Lower lobe of right lung (tissue), 2 donors: Measurements from ENCODE around the gene LY6G5C. TPM values are rescaled to one million over a fixed set of nuclear protein-coding genes. Genes with fewer than 3 reads are reported as not detected.

Experiments used
- ATAC-seq, 2 donors: fragments of 200-7000 bp; cut with Tn5 transposase; one replicate each; pipeline ENCODE4 v1.9.1; 2020 to 2022; ENCODE audit warnings: mild to moderate bottlenecking in 2 of 2, moderate library complexity in 2 of 2
- DNase-seq: peaks from one replicate; pipeline ENCODE4 v3.0.0-alpha.2; 2020
- H3K27ac ChIP-seq: fragments of 200-600 bp; one replicate; pipeline ENCODE4 v1.8.0; 2022
- H3K27me3 ChIP-seq: fragments of 200-600 bp; one replicate; pipeline ENCODE4 v1.8.0; 2022; ENCODE audit warnings: low read depth
- H3K36me3 ChIP-seq: fragments of 200-600 bp; one replicate; pipeline ENCODE4 v1.8.0; 2022; ENCODE audit warnings: mild to moderate bottlenecking
- H3K4me1 ChIP-seq: fragments of 200-600 bp; one replicate; pipeline ENCODE4 v1.8.0; 2022
- H3K4me3 ChIP-seq: fragments of 200-600 bp; one replicate; pipeline ENCODE4 v1.8.0; 2022; ENCODE audit warnings: mild to moderate bottlenecking
- H3K9me3 ChIP-seq: fragments of 200-600 bp; one replicate; pipeline ENCODE4 v1.8.0; 2022
- intact Hi-C: fragments of 100-400 bp; cut with DNase I; formaldehyde crosslinking; loops from one replicate; pipeline ENCODE4 v1.11.0; 2022
- total RNA-seq: library from RNA; stranded (reverse); fragmentation: NEBNext Ultra II Directional; extraction: Animal tissue kit (Norgen Biotek cat#: 25700); gene quantifications from one replicate; pipeline ENCODE4 v1.2.1, GENCODE V29; 2021
- TF ChIP-seq, protein P1 (sequence below): fragments of 200-600 bp; IDR thresholded peaks from one replicate; pipeline ENCODE4 v1.8.0; 2022; ENCODE audit warnings: antibody characterized with exemption, mild to moderate bottlenecking
- donor health status: DM: no; HTN: yes; CAD: no; lungs with severe emphysema.

Gene LY6G5C
- total RNA-seq, 1 donor from 2014 or later: 2.9 TPM

DNA sequence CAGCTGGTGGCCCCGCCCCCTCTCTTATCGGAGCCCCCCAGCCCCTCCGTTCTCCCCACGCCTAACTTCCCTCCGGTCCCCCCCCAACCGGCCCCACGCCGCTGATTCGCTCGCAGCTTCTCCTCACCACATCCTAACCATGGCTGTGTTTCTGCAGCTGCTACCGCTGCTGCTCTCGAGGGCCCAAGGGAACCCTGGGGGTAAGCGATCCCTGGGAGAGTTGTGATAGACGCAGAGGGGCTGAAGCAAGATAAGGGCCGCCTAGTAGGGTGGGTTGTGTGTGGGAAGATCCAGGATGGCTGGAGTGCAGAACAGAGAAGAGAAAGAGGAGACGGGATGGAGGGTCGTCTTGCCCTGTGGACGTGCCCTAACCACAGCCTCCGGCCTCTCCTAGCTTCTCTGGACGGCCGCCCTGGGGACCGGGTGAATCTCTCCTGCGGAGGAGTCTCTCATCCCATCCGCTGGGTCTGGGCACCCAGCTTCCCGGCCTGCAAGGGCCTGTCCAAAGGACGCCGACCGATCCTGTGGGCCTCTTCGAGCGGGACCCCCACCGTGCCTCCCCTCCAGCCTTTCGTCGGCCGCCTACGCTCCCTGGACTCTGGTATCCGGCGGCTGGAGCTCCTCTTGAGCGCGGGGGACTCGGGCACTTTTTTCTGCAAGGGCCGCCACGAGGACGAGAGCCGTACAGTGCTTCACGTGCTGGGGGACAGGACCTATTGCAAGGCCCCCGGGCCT lies 42.5 kb upstream of the LY6G5C start, which contains the start of gene MPIG6B:
MPIG6B (plus strand) TSS at position 129 of the 735 bp plus-strand sequence; CDS start at position 140, 11 bp downstream.
- DNase-seq: no peak
- H3K9me3 ChIP-seq: no peaks in the 10 kb centered on the region
- intact Hi-C loops: no loop called here
- no peaks in the 10 kb centered on the region for H3K27me3 ChIP-seq
- H3K27ac ChIP-seq: no peak within 1 kb of the TSS
- H3K4me1 ChIP-seq: peaks cover 30% of the 10 kb centered on the region
- no peak within 1 kb of the TSS for H3K4me3 ChIP-seq
- peaks cover 22% of the 10 kb centered on the region for H3K36me3 ChIP-seq
- TF ChIP-seq, protein P1, sequence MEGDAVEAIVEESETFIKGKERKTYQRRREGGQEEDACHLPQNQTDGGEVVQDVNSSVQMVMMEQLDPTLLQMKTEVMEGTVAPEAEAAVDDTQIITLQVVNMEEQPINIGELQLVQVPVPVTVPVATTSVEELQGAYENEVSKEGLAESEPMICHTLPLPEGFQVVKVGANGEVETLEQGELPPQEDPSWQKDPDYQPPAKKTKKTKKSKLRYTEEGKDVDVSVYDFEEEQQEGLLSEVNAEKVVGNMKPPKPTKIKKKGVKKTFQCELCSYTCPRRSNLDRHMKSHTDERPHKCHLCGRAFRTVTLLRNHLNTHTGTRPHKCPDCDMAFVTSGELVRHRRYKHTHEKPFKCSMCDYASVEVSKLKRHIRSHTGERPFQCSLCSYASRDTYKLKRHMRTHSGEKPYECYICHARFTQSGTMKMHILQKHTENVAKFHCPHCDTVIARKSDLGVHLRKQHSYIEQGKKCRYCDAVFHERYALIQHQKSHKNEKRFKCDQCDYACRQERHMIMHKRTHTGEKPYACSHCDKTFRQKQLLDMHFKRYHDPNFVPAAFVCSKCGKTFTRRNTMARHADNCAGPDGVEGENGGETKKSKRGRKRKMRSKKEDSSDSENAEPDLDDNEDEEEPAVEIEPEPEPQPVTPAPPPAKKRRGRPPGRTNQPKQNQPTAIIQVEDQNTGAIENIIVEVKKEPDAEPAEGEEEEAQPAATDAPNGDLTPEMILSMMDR: no peak
- no peak for ATAC-seq

GRCh38 chr6:31722173-31722572 lies 41.3 kb upstream of the LY6G5C start:
- intact Hi-C loops: no loop called here
- TF ChIP-seq, protein P1: no peak
- no peaks in the 10 kb centered on the region for H3K9me3 ChIP-seq
- no peak overlapping the region for H3K27ac ChIP-seq
- H3K27me3 ChIP-seq: no peaks in the 10 kb centered on the region
- DNase-seq: peak; percentile 24
- H3K4me1 ChIP-seq: peaks cover 17% of the 10 kb centered on the region
- H3K4me3 ChIP-seq: no peak overlapping the region
- no peak for ATAC-seq
- peaks cover 12% of the 10 kb centered on the region for H3K36me3 ChIP-seq

DNA sequence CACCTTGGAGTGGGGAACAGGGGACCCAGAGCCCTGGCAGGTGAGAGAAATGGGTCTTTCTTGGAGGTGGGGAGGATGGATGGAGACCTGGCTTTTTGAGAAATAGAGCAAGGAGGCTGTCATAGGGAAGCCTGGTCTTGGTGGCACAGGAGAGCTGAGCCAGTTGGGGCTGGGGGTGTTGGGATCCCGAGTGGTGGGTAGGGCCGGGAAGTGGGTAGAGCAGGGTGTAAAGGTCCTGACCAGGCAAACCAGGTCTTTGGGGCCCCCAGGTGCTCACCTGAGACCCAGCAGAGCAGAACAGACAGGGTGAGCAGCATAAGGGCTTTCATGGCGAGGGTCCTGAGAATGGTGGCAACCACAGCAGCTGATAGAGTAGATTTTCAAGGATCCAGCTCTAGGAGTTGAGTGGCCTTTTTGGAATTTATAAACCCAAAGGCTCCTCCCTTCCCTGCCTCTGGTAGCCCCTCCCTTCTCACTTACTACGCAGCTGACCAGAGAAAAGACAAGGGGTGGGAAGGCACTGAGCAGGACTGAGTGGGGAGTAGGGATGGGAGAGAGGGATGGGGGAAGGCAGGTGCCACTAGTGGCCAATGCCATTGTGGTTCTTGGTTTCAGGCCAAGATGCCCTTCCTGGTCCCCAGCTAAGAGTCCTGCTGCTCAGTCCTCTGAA lies 40.6 kb upstream of the LY6G5C start, which contains the start of gene LY6G6C:
LY6G6C (minus strand) TSS at position 396 of the 670 bp plus-strand sequence; CDS start at position 329, 67 bp downstream.
- no peak within 1 kb of the TSS for H3K27ac ChIP-seq
- H3K9me3 ChIP-seq: no peaks in the 10 kb centered on the region
- TF ChIP-seq, protein P1: no peak
- DNase-seq: peak; percentile 13
- no peak within 1 kb of the TSS for H3K4me3 ChIP-seq
- no peak for ATAC-seq
- H3K27me3 ChIP-seq: no peaks in the 10 kb centered on the region
- H3K4me1 ChIP-seq: peaks cover 11% of the 10 kb centered on the region
- intact Hi-C loops: no loop called here
- peaks cover 5% of the 10 kb centered on the region for H3K36me3 ChIP-seq

DNA sequence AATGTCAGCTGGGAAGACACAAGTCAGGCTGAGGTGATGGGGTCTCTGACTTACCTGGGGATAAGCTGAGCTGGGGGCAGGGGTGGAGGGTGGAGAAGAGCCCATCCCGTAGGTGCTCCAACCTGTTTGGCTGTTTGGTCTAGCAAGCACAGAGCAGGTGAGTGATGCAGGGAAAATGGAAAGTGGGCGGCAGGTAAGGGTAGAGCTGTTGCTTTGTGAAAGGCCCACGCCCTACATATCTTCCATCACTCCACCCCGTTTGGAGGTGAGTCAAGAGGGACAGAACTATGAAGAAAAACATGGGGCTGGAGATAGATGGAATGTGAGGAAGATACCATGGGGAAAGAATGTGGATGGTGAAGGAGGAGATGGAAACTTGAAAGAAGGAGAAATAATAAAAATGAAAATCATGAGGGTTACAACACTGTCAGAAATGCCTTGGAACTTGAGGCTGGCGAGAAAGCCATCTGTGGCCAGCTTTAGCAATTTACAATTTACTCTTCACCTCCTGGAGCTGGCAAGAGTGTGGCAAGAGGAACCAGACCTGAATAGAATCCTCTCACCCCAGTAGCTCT lies 39.4 kb upstream of the LY6G5C start:
- no peak overlapping the region for H3K4me3 ChIP-seq
- no peaks in the 10 kb centered on the region for H3K9me3 ChIP-seq
- intact Hi-C loops: no loop called here
- H3K4me1 ChIP-seq: no peaks in the 10 kb centered on the region
- no peaks in the 10 kb centered on the region for H3K27me3 ChIP-seq
- no peak overlapping the region for H3K27ac ChIP-seq
- ATAC-seq: no peak
- TF ChIP-seq, protein P1: no peak
- H3K36me3 ChIP-seq: no peaks in the 10 kb centered on the region
- DNase-seq: peak; percentile 2

- Histone ChIP-seq H3K4me3 (no peak overlapping the region), H3K36me3 (no peaks in the 10 kb centered on the region), H3K9me3 (no peaks in the 10 kb centered on the region), H3K4me1 (no peaks in the 10 kb centered on the region), H3K27me3 (no peaks in the 10 kb centered on the region), H3K27ac (peak overlapping the region; percentile 18)
- no peak for ATAC-seq
- TF ChIP-seq, protein P1: no peak
- intact Hi-C loops: no loop called here
- no peak for DNase-seq
Observed at GRCh38 chr6:31719001-31719400, 38.1 kb upstream of the LY6G5C start.
